Neural progenitor cell (in vitro differentiated cells): ENCODE results near the gene MARK3.

Source experiments
- CTCF ChIP-seq: fragments of 200-600 bp; sonication (generic); IDR thresholded peaks from 2 replicates; pipeline ENCODE4 v1.5.1; 2017; ENCODE audit warnings: antibody characterized with exemption, mild to moderate bottlenecking
- EZH2 ChIP-seq: fragments of 200-600 bp; sonication (generic); IDR thresholded peaks from 2 replicates; pipeline ENCODE4 v1.6.1; 2017; ENCODE audit warnings: antibody characterized with exemption, mild to moderate bottlenecking, moderate library complexity
- EZH2phosphoT487 ChIP-seq: fragments of 200-600 bp; sonication (generic); IDR thresholded peaks from 2 replicates; pipeline ENCODE4 v1.6.1; 2017; ENCODE audit warnings: antibody characterized with exemption

- no peak for TF ChIP-seq EZH2
- no peak for TF ChIP-seq CTCF
- no peak for TF ChIP-seq EZH2phosphoT487
These were observed 111.6 kb downstream of the MARK3 start for GRCh38 chr14:103496776-103497175.
